SK-N-SH (cell line): ENCODE measurements around the gene LENEP.

Experiments
- CHD2 ChIP-seq: fragments of 150-350 bp; IDR thresholded peaks from 2 replicates; pipeline ENCODE4 v1.6.1; 2018; ENCODE audit warnings: low read length; ENCODE audit not compliant: partially characterized antibody
- GATA2 ChIP-seq: sonication (generic); formaldehyde crosslinking; IDR thresholded peaks from 2 replicates; pipeline ENCODE4 v1.5.0; 2020; ENCODE audit warnings: mild to moderate bottlenecking, missing genetic modification reagents

DNA sequence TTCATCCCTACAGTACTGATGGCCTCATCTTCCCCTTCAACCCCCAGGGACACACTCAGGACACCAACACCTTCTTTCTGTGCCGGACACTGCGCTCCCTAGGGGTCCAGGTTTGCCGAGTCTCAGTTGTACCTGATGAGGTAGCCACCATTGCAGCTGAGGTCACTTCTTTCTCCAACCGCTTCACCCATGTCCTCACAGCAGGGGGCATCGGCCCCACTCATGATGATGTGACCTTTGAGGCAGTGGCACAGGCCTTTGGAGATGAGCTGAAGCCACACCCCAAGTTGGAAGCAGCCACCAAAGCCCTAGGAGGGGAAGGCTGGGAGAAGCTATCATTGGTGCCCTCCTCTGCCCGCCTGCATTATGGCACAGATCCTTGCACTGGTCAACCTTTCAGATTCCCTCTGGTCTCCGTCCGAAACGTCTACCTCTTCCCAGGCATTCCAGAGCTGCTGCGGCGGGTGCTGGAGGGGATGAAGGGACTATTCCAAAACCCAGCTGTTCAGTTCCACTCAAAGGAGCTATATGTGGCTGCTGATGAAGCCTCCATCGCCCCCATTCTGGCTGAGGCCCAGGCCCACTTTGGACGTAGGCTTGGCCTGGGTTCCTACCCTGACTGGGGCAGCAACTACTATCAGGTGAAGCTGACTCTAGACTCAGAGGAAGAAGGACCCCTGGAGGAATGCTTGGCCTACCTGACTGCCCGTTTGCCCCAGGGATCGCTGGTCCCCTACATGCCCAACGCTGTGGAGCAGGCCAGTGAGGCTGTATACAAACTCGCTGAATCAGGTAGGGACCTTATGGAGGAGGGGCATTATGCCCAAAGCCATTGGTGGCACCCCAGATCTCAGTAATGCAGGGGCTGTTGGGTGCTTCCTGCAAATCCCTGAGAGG lies 5.1 kb upstream of the LENEP start:
- no peak for TF ChIP-seq CHD2
- no peak for TF ChIP-seq GATA2 (CRISPR knock-in tag)
